SK-N-SH treated with all-trans-retinoic acid at 6 μM for 48 hours (cell line): ENCODE measurements around the gene NEGR1.

ENCODE experiments used
- ATAC-seq: fragments of 200-7000 bp; cut with Tn5 transposase; 3 replicates; pipeline ENCODE4 v1.9.1; 2020; ENCODE audit warnings: mild to moderate bottlenecking, moderate library complexity
- BACH2 ChIP-seq: fragments of 250-450 bp; sonication (Bioruptor Pico); IDR thresholded peaks from 2 replicates; pipeline ENCODE4 v1.9.0; 2021; ENCODE audit warnings: mild to moderate bottlenecking, borderline replicate concordance
- CSDC2 ChIP-seq: fragments of 250-450 bp; sonication (Bioruptor Pico); IDR thresholded peaks from 2 replicates; pipeline ENCODE4 v1.5.0; 2020; ENCODE audit warnings: mild to moderate bottlenecking, moderate library complexity
- ESRRG ChIP-seq: fragments of 250-450 bp; sonication (Bioruptor Pico); IDR thresholded peaks from 2 replicates; pipeline ENCODE4 v1.6.1; 2021; ENCODE audit warnings: mild to moderate bottlenecking
- ISL1 ChIP-seq: fragments of 250-450 bp; sonication (Bioruptor Pico); IDR thresholded peaks from 2 replicates; pipeline ENCODE4 v2.1.2; 2022; ENCODE audit warnings: mild to moderate bottlenecking, moderate library complexity
- OSR1 ChIP-seq: fragments of 250-450 bp; sonication (Bioruptor Pico); IDR thresholded peaks from 2 replicates; pipeline ENCODE4 v1.8.0; 2022; ENCODE audit warnings: moderate library complexity, mild to moderate bottlenecking, inconsistent platforms
- PPARA ChIP-seq: fragments of 250-450 bp; sonication (Bioruptor Pico); IDR thresholded peaks from 2 replicates; pipeline ENCODE4 v1.5.0; 2020; ENCODE audit warnings: mild to moderate bottlenecking, borderline replicate concordance
- SNAI2 ChIP-seq: fragments of 250-450 bp; sonication (Bioruptor Pico); IDR thresholded peaks from 2 replicates; pipeline ENCODE4 v1.5.0; 2020; ENCODE audit warnings: mild to moderate bottlenecking, moderate library complexity
- TOX ChIP-seq: fragments of 250-450 bp; sonication (Bioruptor Pico); IDR thresholded peaks from 2 replicates; pipeline ENCODE4 v1.8.0; 2021; ENCODE audit warnings: mild to moderate bottlenecking, moderate library complexity, borderline replicate concordance
- ZC3H10 ChIP-seq: fragments of 250-450 bp; sonication (Bioruptor Pico); IDR thresholded peaks from 2 replicates; pipeline ENCODE4 v1.5.1; 2021; ENCODE audit warnings: mild to moderate bottlenecking, moderate library complexity
- ZFP3 ChIP-seq: fragments of 250-450 bp; sonication (Bioruptor Pico); IDR thresholded peaks from 2 replicates; pipeline ENCODE4 v1.5.0; 2020; ENCODE audit warnings: mild to moderate bottlenecking, moderate library complexity
- ZFP30 ChIP-seq: fragments of 450-650 bp; formaldehyde crosslinking; IDR thresholded peaks from 2 replicates; pipeline ENCODE4 v1.5.0; 2022; ENCODE audit warnings: mild to moderate bottlenecking, moderate library complexity
- ZNF70 ChIP-seq: fragments of 450-650 bp; formaldehyde crosslinking; IDR thresholded peaks from 2 replicates; pipeline ENCODE4 v1.5.0; 2020; ENCODE audit warnings: mild to moderate bottlenecking, moderate library complexity
- TF ChIP-seq, protein P1 (sequence below): fragments of 250-450 bp; sonication (Bioruptor Pico); IDR thresholded peaks from 2 replicates; pipeline ENCODE4 v1.5.1; 2021; ENCODE audit warnings: mild to moderate bottlenecking, moderate library complexity
- TF ChIP-seq, protein P2 (sequence below): fragments of 250-450 bp; sonication (Bioruptor Pico); IDR thresholded peaks from 2 replicates; pipeline ENCODE4 v1.5.0; 2020; ENCODE audit warnings: mild to moderate bottlenecking, moderate library complexity
- TF ChIP-seq, protein P3 (sequence below): fragments of 250-450 bp; sonication (Bioruptor Pico); IDR thresholded peaks from 2 replicates; pipeline ENCODE4 v1.5.1; 2020; ENCODE audit warnings: low read depth, mild to moderate bottlenecking, moderate library complexity
- TF ChIP-seq, protein P4 (sequence below): fragments of 250-450 bp; sonication (Bioruptor Pico); IDR thresholded peaks from 2 replicates; pipeline ENCODE4 v1.8.0; 2020; ENCODE audit warnings: mild to moderate bottlenecking, moderate library complexity, borderline replicate concordance

The NEGR1 gene

DNA sequence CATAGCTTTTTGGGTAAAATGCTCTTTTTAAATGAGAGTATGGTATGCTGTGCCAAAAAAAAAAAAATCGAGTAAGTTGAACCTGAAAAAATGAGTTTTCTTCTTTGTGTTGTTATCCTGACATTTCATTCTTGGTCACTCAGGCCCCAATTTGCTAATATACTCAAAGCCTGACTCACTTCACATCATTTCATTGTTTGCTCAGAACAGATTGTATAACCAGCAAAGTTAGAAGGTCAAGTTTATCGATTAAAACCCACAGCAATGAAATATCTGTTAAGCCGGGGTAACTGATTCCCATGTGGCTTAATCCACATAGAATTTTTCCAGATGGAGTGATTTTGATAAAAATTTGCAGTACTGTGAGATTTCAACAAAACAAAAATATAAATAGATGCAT is 363.7 kb downstream of the NEGR1 start (continued):
- TF ChIP-seq, protein P1, sequence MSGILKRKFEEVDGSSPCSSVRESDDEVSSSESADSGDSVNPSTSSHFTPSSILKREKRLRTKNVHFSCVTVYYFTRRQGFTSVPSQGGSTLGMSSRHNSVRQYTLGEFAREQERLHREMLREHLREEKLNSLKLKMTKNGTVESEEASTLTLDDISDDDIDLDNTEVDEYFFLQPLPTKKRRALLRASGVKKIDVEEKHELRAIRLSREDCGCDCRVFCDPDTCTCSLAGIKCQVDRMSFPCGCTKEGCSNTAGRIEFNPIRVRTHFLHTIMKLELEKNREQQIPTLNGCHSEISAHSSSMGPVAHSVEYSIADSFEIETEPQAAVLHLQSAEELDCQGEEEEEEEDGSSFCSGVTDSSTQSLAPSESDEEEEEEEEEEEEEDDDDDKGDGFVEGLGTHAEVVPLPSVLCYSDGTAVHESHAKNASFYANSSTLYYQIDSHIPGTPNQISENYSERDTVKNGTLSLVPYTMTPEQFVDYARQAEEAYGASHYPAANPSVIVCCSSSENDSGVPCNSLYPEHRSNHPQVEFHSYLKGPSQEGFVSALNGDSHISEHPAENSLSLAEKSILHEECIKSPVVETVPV (CRISPR knock-in tag) = no peak
- TF ChIP-seq ZFP30 = no peak

DNA sequence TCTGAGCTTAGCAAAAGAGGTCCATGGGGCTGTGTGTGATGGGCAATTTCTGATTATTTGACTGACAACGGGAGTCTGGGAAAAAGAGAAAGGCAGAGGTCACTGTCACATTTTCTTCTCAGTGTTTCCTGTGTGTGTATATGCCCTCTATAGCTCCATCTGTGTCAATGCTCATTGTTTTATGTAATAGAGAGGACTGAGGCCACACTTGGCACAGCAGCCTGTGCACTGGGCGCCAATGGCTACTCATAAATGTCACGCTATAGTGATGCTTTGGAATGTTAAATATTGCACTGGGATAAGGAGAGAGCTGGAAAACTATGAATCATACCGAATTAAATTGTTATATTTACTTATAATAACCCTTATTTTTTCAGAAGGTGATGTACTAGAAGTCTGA is 365.4 kb downstream of the NEGR1 start:
- ATAC-seq = no peak
- TF ChIP-seq BACH2 = no peak
- no peak for TF ChIP-seq CSDC2
- no peak for TF ChIP-seq ZFP3 (CRISPR knock-in tag)
- TF ChIP-seq SNAI2 (CRISPR knock-in tag) = no peak
- TF ChIP-seq ESRRG = no peak
- TF ChIP-seq ZNF70 (CRISPR knock-in tag) = no peak
- TF ChIP-seq, protein P2, sequence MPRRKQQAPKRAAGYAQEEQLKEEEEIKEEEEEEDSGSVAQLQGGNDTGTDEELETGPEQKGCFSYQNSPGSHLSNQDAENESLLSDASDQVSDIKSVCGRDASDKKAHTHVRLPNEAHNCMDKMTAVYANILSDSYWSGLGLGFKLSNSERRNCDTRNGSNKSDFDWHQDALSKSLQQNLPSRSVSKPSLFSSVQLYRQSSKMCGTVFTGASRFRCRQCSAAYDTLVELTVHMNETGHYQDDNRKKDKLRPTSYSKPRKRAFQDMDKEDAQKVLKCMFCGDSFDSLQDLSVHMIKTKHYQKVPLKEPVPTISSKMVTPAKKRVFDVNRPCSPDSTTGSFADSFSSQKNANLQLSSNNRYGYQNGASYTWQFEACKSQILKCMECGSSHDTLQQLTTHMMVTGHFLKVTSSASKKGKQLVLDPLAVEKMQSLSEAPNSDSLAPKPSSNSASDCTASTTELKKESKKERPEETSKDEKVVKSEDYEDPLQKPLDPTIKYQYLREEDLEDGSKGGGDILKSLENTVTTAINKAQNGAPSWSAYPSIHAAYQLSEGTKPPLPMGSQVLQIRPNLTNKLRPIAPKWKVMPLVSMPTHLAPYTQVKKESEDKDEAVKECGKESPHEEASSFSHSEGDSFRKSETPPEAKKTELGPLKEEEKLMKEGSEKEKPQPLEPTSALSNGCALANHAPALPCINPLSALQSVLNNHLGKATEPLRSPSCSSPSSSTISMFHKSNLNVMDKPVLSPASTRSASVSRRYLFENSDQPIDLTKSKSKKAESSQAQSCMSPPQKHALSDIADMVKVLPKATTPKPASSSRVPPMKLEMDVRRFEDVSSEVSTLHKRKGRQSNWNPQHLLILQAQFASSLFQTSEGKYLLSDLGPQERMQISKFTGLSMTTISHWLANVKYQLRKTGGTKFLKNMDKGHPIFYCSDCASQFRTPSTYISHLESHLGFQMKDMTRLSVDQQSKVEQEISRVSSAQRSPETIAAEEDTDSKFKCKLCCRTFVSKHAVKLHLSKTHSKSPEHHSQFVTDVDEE (CRISPR knock-in tag) = no peak
- TF ChIP-seq PPARA (CRISPR knock-in tag) = no peak

DNA sequence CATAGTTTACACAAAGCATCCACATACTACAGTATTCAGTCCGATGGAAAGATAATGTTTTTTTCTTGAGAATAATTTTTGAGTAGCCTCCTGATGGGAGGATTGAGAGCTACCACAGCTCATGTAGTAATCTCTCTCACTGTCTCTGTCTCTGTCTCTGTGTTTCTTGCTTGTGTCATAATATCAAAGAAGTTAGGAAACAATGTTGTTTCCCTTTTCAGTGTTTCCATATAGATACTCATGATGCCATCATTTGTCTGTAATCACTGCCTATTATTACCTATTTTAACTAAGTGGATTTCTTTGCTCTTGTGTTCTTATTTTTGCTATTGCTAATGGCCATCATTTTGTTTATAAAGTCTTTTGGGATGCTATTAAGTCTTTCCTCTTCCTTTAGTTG is 367.7 kb downstream of the NEGR1 start:
- TF ChIP-seq, protein P3, sequence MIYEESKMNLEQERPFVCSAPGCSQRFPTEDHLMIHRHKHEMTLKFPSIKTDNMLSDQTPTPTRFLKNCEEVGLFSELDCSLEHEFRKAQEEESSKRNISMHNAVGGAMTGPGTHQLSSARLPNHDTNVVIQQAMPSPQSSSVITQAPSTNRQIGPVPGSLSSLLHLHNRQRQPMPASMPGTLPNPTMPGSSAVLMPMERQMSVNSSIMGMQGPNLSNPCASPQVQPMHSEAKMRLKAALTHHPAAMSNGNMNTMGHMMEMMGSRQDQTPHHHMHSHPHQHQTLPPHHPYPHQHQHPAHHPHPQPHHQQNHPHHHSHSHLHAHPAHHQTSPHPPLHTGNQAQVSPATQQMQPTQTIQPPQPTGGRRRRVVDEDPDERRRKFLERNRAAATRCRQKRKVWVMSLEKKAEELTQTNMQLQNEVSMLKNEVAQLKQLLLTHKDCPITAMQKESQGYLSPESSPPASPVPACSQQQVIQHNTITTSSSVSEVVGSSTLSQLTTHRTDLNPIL (CRISPR knock-in tag) = no peak
- TF ChIP-seq ISL1 (CRISPR knock-in tag) (no peak), ESRRG (no peak), ZFP3 (CRISPR knock-in tag) (no peak), ZC3H10 (CRISPR knock-in tag) (no peak), TOX (CRISPR knock-in tag) (no peak), ZFP30 (no peak), OSR1 (CRISPR knock-in tag) (no peak)
- TF ChIP-seq, protein P1 (CRISPR knock-in tag) = no peak
- no peak for ATAC-seq

DNA sequence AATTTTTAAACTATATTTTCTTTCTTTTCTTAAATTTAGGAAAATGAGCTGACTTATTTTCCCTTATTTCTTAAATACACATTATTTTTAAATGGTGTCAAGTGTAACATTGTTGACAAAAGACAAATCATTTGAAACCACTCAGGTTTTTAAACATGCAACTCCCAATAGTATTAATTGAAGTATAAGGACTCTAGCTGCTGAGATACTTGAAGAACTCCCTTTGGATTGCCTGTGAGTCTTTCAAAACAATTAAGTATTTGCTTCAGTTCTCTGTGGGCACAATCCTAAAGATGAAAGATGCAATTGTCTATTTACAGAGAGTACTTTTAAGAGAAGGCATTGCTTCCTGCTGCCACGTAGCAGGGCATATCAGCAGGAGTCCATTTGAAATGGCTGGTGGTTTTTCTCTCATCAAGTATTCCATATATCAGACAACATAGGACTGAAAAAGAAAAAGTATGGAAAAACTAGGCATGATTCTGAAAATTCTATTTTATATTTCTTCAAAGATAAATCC is 373.4 kb downstream of the NEGR1 start:
- TF ChIP-seq CSDC2 = no peak
- no peak for TF ChIP-seq ZFP30
- TF ChIP-seq ZFP3 (CRISPR knock-in tag) = no peak
- TF ChIP-seq, protein P4, sequence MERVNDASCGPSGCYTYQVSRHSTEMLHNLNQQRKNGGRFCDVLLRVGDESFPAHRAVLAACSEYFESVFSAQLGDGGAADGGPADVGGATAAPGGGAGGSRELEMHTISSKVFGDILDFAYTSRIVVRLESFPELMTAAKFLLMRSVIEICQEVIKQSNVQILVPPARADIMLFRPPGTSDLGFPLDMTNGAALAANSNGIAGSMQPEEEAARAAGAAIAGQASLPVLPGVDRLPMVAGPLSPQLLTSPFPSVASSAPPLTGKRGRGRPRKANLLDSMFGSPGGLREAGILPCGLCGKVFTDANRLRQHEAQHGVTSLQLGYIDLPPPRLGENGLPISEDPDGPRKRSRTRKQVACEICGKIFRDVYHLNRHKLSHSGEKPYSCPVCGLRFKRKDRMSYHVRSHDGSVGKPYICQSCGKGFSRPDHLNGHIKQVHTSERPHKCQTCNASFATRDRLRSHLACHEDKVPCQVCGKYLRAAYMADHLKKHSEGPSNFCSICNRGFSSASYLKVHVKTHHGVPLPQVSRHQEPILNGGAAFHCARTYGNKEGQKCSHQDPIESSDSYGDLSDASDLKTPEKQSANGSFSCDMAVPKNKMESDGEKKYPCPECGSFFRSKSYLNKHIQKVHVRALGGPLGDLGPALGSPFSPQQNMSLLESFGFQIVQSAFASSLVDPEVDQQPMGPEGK (CRISPR knock-in tag) = no peak
- TF ChIP-seq ISL1 (CRISPR knock-in tag) = no peak
- no peak for TF ChIP-seq ZC3H10 (CRISPR knock-in tag)
- TF ChIP-seq, protein P2 (CRISPR knock-in tag) = no peak
- no peak for TF ChIP-seq ESRRG
- no peak for TF ChIP-seq PPARA (CRISPR knock-in tag)
- TF ChIP-seq SNAI2 (CRISPR knock-in tag) = no peak
- no peak for ATAC-seq
